Posterior vena cava (tissue), 2 donors: ENCODE data around the gene STPG4. TPM values are rescaled to one million over a fixed set of nuclear protein-coding genes. Genes with fewer than 3 reads are reported as not detected.
"Not testable (repeated sequence)": the region's sequence is repeated elsewhere in the genome, so short reads cannot be mapped to it uniquely, and the experiment has no call there.

Experiments used
- DNase-seq: peaks from one replicate; pipeline ENCODE4 v3.0.0-alpha.2; 2020; ENCODE audit warnings: low spot score
- intact Hi-C, 2 donors: fragments of 100-400 bp; cut with DNase I; formaldehyde crosslinking; loops; one replicate each; pipeline versions ENCODE4 v1.14.1 to v1.14.2; 2022 to 2023
- long read RNA-seq, 2 donors: library from polyadenylated mRNA; unstranded; transcript quantifications; one replicate each; pipeline ENCODE4 v2.0.0, GENCODE V29; 2020 to 2021
- total RNA-seq, 2 donors: library from RNA; stranded (reverse); fragmentation: NEBNext Ultra II Directional; extraction: Animal tissue kit (Norgen Biotek cat#: 25700); gene quantifications; one replicate each; pipeline ENCODE4 v1.2.1, GENCODE V29; 2021
- donor health status: DM: yes; HTN: yes; CAD: no.
- donor health status: DM: yes; HTN: yes; CAD: no.

The STPG4 gene, protein sequence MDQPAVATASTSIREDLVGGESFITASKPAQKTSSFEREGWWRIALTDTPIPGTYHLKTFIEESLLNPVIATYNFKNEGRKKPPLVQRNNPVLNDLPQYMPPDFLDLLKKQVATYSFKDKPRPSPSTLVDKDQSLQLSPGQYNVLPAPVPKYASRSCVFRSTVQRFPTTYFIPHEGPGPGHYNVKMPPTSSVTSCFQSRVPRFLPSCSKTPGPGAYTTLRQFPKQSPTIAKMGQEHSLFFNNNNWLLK
- total RNA-seq = under 1 TPM in 1 of 2 donors, not detected in 1; 0.52 TPM
- long read RNA-seq, donor 1, partial matches to known transcripts = 0 of 6 reads
- long read RNA-seq, donor 1, other reads (novel, unspliced or antisense) = 6 of 6 reads
- long read RNA-seq, donor 2, partial matches to known transcripts = 0 of 2 reads
- long read RNA-seq, donor 2, other reads (novel, unspliced or antisense) = 2 of 2 reads

DNA sequence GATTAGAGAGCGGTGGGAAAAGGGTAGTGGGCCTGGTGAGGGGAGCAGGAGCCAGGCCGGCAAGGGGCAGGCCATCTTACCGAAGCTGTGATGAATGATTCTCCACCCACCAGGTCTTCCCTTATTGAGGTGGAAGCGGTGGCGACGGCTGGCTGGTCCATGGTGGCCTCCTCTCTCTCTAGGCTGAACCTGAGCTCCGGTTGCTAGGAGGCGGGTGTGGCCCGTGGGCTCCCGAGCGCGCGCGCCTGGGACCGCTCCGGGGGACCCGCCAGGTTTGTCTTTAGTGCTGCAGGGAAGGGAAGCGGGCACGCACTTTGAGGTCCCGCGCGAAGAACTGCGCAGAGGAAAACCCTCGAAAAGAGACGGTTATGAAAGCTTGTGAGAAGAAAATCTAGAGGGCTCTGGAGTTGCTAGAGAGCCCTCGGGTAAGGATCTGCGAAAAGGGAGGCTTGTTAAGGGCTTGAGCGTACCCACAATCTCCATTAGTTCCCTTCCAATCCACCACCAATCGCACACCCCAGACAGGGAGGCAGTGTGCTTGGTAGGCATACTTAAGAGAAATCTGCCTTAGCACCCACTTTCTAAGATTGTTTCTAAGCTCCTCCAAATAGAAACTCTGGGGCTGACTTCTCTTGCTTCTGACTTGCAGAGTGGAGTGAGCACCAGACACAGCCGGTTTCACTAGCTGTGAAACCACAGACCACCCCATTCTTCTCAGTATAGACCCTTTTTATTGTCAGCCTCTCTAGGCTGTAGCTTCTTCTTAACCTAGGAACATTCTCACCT lies at the start of gene STPG4:
TSS of gene STPG4 (minus strand) at position 218 of the 786 bp plus-strand sequence. CDS start at position 161, 57 bp downstream.
- intact Hi-C loops = loop anchor here in 1 of 2 donors (5.0 kb wide), 1 partner anchor 158 kb away; no protein-coding TSS in a partner anchor
- DNase-seq = no peak

DNA sequence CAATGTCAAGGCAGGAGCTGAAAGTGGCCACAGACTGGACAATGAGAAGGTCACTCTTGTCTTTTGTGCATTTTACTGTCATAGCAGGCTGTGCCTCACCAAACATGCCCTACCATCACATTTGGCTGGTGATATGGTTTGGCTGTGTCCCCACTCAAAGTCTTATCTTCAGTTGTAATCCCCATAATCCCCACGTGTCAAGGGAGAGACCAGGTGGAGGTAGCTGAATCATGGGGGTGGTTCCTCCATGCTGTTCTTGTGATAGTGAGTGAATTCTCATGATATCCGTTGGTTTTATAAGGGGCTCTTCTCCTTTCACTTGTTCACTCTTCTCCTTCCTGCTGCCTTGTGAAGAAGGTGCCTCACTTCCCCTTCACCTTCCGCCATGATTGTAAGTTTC lies 49.6 kb upstream of the STPG4 start:
- DNase-seq = no peak
- intact Hi-C loops = no loop called here

DNA sequence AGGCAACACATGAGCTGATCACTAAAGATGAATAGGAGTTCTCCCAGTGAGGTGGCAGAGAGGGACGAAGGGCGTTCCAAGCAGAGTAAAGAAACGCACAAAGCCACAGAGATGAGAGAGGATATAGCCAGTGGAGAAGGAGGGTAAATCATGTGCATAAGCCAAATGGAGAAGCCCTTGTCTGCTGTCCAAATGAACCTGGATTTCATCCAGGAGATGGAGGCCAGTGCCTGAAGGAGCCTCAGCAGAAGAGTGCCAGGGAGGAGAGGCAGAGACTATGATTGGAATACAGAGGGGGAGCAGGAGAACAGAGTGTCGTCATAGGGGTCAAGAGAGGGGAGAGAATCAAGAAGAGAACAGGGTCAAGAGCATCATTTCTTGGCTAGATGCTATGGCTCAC lies 48.9 kb upstream of the STPG4 start:
- intact Hi-C loops = no loop called here
- no peak for DNase-seq

DNA sequence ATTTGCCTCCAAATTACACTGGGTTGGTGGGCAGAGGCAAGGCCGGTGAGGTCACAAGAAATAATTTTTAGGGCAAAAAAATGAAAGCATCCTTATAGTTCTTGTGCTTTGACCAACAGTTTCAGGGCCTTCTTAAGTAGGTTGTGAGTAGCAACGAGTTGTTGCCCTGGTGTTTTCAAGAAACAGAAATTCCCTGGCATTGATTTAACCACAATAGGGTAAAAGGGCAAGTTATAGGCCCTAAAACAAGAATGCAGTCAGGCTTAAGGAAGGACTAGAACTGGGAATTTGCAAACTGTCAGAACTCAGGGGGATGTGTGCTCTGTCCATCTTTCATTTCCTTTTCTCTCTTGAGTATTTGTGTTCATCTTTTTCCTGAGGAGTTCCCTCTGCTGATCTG lies 46.1 kb upstream of the STPG4 start:
- no peak for DNase-seq
- intact Hi-C loops = no loop called here

DNA sequence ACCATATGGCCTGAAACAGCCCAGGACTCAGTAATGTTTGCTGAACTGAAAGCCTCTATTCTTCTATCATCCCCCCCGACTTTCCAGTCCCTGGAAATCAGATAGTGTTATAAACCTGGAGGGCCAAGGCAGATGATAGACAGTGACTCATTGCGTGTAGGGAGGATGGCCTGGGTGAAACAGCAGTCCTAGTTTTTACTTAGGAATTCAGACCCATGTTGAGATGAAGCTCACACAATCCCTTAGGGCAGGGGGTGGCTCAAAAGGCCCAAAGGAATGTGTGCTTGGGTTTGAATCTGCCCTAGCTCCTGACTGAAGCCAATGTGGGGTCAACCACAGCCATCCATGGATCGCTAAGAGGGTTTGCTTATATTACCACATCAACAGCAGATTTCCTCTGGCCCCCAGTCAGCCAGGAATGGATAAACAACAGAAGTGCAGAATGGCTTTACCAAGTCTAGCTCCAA lies 43.9 kb upstream of the STPG4 start:
- intact Hi-C loops = no loop called here
- no peak for DNase-seq

DNA sequence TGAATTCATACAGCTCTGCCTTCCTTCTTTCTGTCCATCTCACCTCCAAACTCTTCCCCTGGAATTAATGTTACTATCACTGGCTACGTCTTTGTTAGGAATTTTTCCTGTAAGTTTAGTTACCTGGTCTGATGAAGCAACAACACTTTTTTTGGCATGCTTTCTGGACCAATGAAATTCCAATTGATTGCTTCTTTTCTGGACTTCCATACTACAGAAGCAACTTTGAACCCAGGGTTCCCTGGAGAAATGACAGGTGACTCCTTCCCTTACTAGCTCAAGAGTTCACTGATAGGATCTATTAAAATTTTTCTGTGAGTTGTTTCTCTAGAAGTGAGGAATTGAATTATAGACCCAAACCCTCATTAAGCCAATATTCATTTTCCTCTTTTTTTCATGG lies 41.4 kb upstream of the STPG4 start:
- DNase-seq = no peak
- intact Hi-C loops = no loop called here

DNA sequence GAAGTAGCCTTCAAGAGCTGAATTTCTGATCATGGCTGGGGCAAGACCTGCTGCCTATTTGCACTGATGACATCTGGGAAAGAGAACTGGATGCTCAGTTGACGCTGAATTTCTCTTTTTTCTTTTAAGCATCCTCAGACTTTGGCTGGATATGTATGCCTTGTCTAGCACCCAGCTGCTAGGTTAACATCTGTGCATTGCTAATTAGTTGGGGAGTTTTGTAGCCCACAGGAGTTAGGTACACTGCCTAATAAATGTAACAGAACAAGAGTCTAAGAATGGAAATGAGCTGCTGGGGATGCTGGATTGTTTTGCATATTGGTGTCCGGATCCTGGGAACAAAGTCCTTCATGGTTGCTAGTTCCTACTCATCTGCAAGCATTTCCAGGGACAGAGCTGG lies 40.9 kb upstream of the STPG4 start:
- DNase-seq = no peak
- intact Hi-C loops = no loop called here

DNA sequence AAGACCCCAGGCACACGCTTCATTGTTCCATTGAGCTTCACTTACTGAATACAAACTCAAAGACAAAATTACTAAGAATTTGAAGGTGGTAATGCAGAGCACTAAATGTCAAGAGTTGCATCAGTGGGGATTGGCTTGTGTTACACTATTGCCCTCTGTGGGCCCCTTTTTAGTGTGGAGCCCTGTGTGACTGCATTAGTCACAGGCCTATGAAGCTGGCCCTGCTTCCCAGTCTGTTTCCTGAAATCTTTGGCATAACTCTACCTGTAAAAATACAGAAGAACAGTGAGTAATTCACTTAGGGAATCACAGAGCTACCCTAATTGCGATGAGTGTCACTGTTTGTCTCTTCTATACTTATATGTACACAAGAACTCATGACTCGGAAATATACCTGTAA lies 40.0 kb upstream of the STPG4 start:
- DNase-seq = no peak
- intact Hi-C loops = no loop called here

DNA sequence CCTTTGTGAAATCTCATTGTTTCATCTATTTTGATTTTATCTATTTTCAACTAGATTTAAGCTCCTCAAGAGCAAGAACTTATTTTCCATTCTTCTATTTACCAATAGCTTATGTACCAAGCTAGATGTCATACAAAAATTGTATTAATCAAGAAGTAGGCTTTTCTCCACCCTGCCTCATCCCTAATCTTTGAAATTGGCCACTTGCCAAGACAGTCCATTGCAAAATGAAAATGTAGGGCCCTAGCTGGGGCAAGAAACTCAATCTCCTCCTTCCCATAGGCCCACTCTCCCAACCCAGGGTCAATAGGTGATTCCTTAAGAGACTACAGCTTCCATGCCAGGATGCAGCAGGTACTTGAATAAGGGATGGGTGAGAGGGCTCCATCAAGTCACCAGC lies 39.3 kb upstream of the STPG4 start:
- DNase-seq = no peak
- intact Hi-C loops = no loop called here

DNA sequence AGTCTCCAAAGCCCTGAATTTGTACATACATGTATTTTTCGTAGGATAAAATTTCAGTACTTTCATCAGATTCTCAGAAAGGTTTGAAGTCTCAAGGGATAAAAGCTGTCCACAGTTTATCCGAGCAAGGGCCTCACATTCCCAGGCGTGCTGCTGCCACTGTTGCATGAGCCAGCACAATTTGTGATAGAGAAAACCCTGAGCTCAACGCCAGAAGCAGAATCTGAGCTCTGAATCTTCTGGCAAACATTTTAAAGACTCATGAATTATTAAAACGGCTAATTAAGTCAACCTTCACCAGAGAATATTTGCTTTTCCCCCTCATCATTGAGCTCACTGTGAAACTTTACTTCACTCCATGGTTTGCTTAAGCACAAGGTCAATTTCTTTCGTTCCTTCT lies 38.5 kb upstream of the STPG4 start:
- intact Hi-C loops = no loop called here
- no peak for DNase-seq

DNA sequence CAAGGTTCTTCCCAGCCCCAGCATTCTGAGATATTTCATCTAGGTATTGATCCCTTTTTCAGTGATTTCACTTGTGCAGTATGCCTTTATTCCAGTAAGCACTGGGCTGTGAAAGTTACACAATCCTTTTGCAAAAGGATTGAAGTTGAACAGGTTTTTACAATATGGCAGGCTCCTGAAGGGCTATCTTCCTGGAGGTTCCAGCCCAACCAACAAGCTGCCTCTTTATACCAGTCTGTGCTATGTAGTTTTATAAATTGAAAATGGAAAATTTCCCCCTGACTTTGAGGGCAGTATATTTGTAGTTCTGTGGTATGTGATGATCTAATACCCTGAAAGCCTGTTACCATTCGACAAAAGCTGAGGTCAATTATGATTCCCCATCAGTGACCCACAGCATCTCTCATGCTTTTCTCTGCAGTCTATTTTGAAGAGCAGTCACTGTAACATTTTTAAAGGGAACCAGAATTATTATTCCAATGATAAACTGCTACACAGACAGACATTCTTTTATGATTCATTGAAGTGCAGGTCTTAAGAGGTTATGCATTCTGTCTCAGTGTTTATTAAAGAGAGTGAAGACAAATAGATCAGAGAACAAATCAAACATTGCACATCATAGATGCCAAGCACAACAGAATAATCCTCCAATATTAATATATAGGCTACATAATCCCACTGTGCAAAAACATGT lies 35.2 kb upstream of the STPG4 start:
- intact Hi-C loops = no loop called here
- no peak for DNase-seq

DNA sequence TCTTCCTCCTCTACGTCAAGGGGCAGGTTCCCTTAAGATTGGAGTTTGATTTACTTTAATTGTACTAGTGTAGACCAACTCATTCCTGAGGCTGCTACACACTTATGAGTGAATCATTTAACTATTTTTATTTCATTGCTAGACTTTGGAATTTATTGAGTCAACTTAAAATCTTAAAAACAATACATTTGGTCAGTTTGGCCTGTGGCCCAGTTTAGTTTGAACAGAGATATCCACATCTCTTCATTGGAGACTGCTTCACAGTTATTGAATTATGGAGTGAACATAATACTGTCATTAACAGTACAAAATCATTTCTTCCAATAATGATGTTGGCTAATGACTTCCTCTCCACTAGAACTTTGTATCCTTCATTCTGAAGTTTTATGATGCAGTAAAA lies 34.5 kb upstream of the STPG4 start:
- intact Hi-C loops = no loop called here
- no peak for DNase-seq

DNA sequence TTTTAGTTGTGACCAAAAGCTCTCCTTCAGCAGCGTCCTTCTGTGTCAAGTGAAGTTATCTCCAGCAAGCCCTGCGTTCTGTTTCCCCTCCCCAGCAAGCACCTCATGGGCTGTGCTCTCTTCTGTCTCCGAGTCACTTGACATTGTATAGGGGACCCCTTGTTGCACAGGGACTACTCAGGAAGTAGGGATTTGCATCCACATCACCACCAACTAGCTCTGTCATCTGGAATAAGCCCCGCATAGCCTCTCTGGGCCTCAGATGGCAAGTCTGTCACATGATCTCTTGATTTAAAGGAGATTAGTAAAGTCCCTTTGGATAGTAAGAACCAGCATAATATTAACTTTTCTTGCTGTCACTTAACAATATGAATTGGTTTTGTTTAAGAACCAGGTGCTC lies 32.0 kb upstream of the STPG4 start:
- intact Hi-C loops = no loop called here

DNA sequence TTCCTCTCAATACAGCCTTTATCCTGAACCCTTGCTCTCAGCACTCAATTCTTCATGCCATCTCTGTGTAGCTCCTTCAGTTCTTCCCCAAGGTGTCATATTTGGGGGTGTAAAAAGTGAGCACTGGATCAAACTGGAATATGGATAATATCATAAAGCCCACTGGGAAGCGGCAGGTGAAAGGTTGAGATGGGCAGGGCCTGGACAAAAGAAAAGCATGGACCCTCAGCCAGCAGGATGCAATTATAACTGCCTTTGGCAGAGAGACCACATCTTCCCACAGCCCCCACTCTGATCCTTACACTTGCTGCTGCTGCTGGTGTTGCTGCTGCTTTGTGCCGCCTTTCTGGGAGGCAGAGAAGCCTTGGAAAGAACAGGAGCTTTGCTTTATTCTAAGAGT lies 31.2 kb upstream of the STPG4 start:
- DNase-seq = no peak
- intact Hi-C loops = no loop called here

More for the DNA sequence above, 32.0 kb upstream of the STPG4 start:
- DNase-seq = no peak

DNA sequence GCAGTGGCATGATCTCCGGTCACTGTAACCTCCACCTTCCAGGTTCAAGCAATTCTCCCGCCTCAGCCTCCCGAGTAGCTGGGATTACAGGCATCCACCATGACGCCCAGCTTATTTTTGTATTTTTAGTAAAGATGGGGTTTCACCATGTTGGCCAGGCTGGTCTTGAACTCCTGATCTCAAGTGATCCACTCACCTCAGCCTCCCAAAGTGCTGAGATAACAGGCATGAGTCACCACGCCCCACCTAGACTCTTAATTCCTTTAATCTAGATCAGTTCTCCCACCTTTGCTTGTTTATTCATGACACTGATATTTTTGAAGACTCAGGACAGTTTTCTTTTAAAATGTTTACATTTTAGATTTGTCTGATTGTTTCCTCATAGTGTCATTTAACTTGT lies 30.0 kb upstream of the STPG4 start:
- DNase-seq, intact Hi-C loops: not testable (repeated sequence)

DNA sequence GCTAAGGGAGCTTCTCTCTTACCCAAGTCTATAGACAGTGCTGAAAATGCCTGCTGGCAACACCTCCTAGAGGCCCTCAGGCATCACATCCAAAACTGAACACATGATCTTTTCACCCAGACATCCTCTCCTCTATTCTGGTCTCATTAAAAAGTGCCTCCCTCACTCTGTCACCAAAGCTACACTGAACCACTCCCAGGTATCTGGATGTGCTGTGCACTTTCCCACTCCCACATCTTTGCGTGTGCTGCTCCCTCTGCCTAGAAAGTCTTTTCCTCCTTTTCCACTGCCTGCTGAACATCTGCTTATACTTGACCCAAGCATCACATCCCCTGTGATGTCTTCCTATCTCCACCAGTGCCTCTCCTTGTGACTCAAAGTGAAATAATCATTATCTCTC lies 26.1 kb upstream of the STPG4 start:
- intact Hi-C loops = no loop called here
- DNase-seq = no peak

DNA sequence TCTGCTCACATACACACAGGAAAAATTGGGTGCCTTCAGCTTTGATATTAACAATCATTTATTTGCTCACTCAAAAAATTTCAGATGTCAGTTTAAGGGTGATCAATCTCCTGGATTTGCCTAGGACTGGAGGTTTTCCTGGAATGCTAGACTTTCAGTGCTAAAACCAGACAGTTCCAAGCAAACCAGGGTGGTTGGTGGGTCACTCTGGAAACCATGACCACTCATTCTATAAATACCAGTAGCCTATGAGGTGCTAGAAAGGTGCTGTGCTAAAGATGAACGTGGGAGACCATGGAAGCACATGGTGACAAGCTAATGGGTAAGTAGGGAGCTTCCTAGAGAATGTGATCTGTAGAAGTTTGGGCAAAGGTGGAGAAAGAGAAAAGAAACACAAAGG lies 25.4 kb upstream of the STPG4 start:
- intact Hi-C loops = no loop called here

DNA sequence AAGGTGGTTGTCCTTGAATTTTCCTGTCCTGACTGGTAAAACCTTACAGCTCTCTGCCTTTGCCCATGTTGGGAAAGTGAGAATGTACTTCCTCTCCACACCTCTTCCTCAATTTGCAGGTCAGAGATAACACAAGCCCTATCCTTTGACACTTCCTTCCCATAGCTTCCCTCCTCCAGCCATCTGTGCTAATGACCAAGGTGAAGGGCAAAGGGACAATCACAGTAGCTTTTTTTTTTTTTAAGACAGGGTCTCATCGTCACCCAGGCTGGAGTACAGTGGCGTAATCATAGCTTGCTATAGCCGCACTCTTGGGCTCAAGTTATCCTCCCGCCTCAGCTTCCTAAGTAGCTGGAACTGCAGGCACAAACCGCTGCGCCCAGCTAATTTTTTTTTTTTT lies 24.3 kb upstream of the STPG4 start:
- no peak for DNase-seq
- intact Hi-C loops = no loop called here

More for the DNA sequence above, 25.4 kb upstream of the STPG4 start:
- DNase-seq = no peak

DNA sequence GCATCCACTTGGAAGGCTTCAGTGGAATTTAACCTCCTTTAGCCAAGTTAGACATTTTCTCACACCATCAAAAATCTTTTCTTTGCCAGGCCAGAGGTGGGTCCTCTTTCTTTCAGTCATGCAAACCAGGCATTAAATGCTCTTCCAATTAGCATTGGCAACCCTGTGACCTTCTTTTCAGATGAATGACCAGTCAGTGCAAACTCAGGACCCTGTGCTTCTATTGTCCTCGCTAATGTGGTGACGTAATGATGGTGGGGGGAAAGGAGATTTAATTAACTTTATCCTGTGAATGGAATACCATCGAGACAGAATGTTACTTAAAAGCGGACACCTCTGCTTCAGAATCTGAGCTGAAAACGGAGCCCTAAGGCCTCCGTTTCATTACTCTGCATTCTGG lies 23.2 kb upstream of the STPG4 start:
- intact Hi-C loops = no loop called here
- no peak for DNase-seq

DNA sequence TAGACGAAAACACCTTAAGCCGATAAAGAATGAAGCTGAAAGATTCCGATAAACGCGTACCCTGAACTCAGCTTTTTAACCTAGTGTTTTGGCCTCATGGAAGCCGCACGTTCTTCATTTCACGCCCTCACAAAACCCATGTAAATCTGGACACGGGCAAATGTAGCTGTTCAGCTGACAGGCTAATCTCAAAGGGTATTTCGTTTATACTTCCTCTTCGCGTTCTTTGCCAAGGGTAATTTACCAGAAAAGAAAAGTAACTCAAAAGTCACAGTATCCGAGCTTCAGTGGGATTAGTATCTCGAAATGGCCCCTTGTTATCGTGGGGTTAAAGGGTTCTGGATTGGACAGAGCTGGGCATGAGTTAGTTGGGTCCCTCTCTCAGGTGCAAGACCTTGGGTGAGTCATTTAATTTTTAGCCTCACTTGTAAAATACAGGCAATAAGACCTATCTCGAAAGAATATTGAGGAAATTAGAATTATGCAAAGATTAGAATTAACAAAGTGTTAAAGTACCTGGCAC lies 22.0 kb upstream of the STPG4 start:
- no peak for DNase-seq
- intact Hi-C loops = no loop called here
